Right lobe of liver (tissue), 6 donors: ENCODE data around the gene ZDHHC14. TPM values are rescaled to one million over a fixed set of nuclear protein-coding genes. Genes with fewer than 3 reads are reported as not detected.

Experiments used
- ATAC-seq, 4 donors: fragments of 200-7000 bp; cut with Tn5 transposase; one replicate each; pipeline ENCODE4 v1.9.1; 2020; ENCODE audit warnings: mild to moderate bottlenecking in 4 of 4, moderate library complexity in 4 of 4
- DNase-seq, 3 donors: peaks; one replicate each; pipeline ENCODE4 v3.0.0-alpha.2; 2020
- H3K27ac ChIP-seq, 3 donors: fragments of 200-600 bp; one replicate each; pipeline ENCODE4 v1.8.0; 2022
- H3K27me3 ChIP-seq, 2 donors: fragments of 200-600 bp; one replicate each; pipeline ENCODE4 v1.8.0; 2022
- H3K36me3 ChIP-seq, 4 donors: fragments of 200-600 bp; sonication (generic) in 1 of 4; one replicate each; pipeline versions ENCODE4 v1.5.1 to v1.8.0; 2017 to 2022; ENCODE audit warnings: control low read depth in 1 of 4
- H3K4me1 ChIP-seq, 4 donors: fragments of 200-600 bp; sonication (generic) in 1 of 4; one replicate each; pipeline versions ENCODE4 v1.5.1 to v1.8.0; 2017 to 2022; ENCODE audit warnings: control low read depth in 1 of 4
- H3K4me3 ChIP-seq, 3 donors: fragments of 200-600 bp; one replicate each; pipeline ENCODE4 v1.8.0; 2022
- H3K9me3 ChIP-seq, 4 donors: fragments of 200-600 bp; sonication (generic) in 1 of 4; one replicate each; pipeline versions ENCODE4 v1.5.1 to v1.8.0; 2017 to 2022; ENCODE audit warnings: control low read depth in 1 of 4
- POLR2A ChIP-seq: fragments of 450-650 bp; IDR thresholded peaks from one replicate; pipeline ENCODE4 v1.6.1; 2017; ENCODE audit warnings: antibody characterized with exemption, mild to moderate bottlenecking
- WGBS: methylation state at CpG from one replicate; pipeline ENCODE4 v1.1.6; 2018; ENCODE audit warnings: low coverage, low lambda C conversion rate; ENCODE audit not compliant: insufficient coverage; ENCODE audit errors: missing lambda C conversion rate; 5-methylcytosine and 5-hydroxymethylcytosine counted together
- intact Hi-C, 2 donors: fragments of 100-400 bp; cut with DNase I; formaldehyde crosslinking; loops; one replicate each; pipeline versions ENCODE4 v1.11.2 to v1.14.1; 2022
- total RNA-seq, 6 experiments: library from RNA; depleted of rRNA in 2 of 6; stranded (reverse); fragments of >200 nt in 2 of 6; fragmentation: NEBNext Ultra II Directional in 3 of 6; extraction: Animal tissue kit (Norgen Biotek cat#: 25700) in 3 of 6; gene quantifications; one replicate each; pipeline versions ENCODE4 v1.1.0 to v1.2.4, GENCODE V29; 2016 to 2023
- TF ChIP-seq, protein P1 (sequence below), 4 donors: fragments of 200-600 bp in 3 of 4; fragments of 450-650 bp in 1 of 4; IDR thresholded peaks; one replicate each; pipeline versions ENCODE4 v1.5.1 to v1.8.0; 2016 to 2022; ENCODE audit warnings: antibody characterized with exemption in 4 of 4, mild to moderate bottlenecking in 2 of 4
- donor health status: DM: no; HTN: yes; CAD: no.
- donor health status: DM: no; HTN: no; CAD: no.
- donor health status: DM: no; HTN: no; CAD: no.
- donor health status: DM: no; HTN: yes; CAD: no.
- donor health status: DM: no; HTN: yes; CAD: no.

The ZDHHC14 gene
- total RNA-seq, 6 experiments from 2014 or later: 7.3 to 13.0 (median 10.3) TPM

DNA sequence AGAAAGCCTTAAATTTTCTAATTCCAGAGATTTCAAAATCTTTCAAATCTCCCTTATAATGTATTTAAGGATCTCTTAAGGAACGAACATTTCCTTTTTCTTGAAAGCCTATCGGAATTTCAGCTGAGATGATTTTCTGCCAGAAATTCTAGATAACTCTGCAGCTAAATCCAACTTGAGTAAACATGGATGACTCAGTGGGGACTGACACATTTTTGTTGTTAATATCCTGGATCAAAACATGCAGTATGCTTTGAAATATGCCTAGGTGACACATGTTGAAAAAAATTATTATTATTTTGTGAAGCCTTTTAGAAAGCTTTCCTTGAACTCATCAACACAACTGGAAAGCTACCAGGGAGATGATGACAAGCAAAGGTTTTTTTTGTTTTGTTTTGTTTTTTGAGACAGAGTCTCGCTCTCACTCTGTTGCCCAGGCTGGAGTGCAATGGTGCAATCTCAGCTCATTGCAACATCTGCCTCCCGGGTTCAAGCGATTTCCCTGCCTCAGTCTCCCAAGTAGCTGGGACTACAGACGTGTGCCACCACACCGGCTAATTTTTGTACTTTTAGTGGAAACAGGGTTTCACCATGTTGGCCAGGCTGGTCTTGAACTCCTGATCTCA is 302.0 kb downstream of the ZDHHC14 start:
- ATAC-seq: peak in 1 of 4 donors; percentile 79
- TF ChIP-seq POLR2A: no peak
- TF ChIP-seq, protein P1, sequence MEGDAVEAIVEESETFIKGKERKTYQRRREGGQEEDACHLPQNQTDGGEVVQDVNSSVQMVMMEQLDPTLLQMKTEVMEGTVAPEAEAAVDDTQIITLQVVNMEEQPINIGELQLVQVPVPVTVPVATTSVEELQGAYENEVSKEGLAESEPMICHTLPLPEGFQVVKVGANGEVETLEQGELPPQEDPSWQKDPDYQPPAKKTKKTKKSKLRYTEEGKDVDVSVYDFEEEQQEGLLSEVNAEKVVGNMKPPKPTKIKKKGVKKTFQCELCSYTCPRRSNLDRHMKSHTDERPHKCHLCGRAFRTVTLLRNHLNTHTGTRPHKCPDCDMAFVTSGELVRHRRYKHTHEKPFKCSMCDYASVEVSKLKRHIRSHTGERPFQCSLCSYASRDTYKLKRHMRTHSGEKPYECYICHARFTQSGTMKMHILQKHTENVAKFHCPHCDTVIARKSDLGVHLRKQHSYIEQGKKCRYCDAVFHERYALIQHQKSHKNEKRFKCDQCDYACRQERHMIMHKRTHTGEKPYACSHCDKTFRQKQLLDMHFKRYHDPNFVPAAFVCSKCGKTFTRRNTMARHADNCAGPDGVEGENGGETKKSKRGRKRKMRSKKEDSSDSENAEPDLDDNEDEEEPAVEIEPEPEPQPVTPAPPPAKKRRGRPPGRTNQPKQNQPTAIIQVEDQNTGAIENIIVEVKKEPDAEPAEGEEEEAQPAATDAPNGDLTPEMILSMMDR (IDR thresholded peaks at IDR 0.05): no peak
- Histone ChIP-seq H3K4me1 (no peaks in the 10 kb centered on the region), H3K27ac (no peak overlapping the region), H3K27me3 (no peaks in the 10 kb centered on the region), H3K9me3 (no peaks in the 10 kb centered on the region), H3K4me3 (no peak overlapping the region), H3K36me3 (no peaks in the 10 kb centered on the region)
- 66% methylated on average over 7 of the region's 7 CpGs for WGBS
- intact Hi-C loops: no loop called here
- no peak for DNase-seq

DNA sequence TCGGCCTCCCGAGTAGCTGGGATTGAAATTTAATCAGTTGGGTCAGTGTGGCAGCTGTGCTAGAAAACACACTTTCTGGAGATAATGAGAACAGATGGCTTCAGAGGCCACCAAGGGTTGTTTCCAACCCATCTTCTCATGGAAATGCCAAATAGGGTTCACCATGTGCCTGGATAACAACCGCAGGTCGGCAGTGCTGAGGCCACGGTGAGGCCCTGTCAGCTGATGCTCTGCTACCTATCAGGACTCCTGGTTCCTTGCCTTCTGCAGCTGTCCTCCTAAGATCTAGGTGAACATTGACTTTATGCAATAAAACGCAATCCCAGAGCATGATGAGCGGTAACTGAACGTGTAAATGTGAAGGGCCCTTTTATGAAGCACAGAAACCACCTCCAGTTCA is 302.7 kb downstream of the ZDHHC14 start:
- DNase-seq (no peak), ATAC-seq (no peak)
- intact Hi-C loops: no loop called here
- Histone ChIP-seq H3K4me1 (no peaks in the 10 kb centered on the region), H3K36me3 (no peaks in the 10 kb centered on the region), H3K4me3 (no peak overlapping the region), H3K27ac (no peak overlapping the region), H3K27me3 (no peaks in the 10 kb centered on the region), H3K9me3 (no peaks in the 10 kb centered on the region)
- no peak for TF ChIP-seq POLR2A
- TF ChIP-seq, protein P1 (IDR thresholded peaks at IDR 0.05): no peak
- WGBS: 78% methylated on average over 5 of the region's 8 CpGs

DNA sequence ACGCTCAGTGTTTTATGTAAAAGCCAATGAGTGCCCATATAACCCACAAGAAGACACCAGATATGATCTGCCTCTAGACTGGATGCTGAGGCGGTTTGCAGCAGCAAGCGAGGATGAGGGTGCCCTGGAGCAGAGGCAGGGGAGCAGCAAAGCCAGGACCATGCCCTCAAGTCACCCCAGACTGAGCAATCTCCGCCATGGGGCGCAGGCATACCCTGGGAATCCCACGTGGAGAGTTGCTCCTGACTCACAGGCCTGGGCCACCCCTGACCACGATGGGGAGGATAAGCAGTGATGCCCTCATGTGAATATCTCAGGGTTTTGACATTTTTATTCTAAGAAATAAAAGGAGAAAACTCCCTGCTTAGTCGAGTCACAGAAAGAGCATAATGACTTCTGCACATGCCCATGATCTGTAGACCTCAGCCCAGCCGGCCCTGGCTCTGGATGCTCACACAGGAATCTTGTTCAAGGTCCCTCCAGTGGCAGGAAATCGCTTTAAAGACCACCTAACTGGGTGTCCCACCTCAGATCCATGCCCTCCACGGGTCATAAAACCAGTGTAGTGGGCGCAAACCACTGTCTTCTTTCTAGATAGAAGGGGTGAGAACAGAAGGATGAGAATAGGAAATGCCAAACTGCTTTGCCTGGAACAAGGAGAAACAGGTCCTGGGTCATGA is 303.8 kb downstream of the ZDHHC14 start:
- Histone ChIP-seq H3K9me3 (no peaks in the 10 kb centered on the region), H3K27me3 (no peaks in the 10 kb centered on the region), H3K27ac (no peak overlapping the region), H3K4me3 (no peak overlapping the region), H3K4me1 (no peaks in the 10 kb centered on the region), H3K36me3 (no peaks in the 10 kb centered on the region)
- no peak for TF ChIP-seq POLR2A
- TF ChIP-seq, protein P1 (IDR thresholded peaks at IDR 0.05): no peak
- ATAC-seq (no peak), DNase-seq (no peak)
- intact Hi-C loops: no loop called here
- 83% methylated on average over 9 of the region's 12 CpGs for WGBS

DNA sequence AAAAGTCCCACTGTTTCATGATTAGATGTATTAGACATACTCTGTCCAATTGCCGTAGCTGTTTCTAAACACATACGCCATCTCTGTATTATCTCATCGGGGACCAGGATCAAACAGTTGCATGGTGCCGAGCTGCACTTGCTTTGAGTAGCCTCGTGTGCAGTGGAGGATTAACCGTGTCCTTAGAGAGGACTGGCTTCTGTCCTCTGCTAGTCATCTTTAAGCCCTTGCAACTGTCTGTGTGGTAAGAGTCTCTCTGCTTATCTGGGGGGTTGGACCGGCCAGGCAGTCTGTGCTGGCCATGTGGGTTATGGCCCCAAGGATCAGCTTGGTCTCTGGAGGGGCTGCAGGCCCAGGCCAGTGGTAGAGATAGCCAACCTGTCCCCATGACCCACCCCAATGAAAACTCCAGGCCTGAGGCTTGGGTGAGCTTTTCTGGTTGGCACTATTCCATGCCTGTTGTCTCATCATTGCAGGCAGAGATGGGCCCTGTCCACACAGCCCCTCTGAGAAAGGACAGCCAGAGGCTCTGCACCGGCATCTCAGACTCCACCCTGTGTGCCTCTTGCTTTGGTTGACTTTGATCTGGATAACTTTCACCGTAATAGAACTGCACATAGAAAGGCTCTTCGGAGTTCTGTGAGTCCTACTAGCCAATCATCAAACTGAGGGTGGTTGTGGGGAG is 304.7 kb downstream of the ZDHHC14 start:
- no peak for ATAC-seq
- H3K36me3 ChIP-seq: no peaks in the 10 kb centered on the region
- H3K4me1 ChIP-seq: no peaks in the 10 kb centered on the region
- TF ChIP-seq, protein P1 (IDR thresholded peaks at IDR 0.05): no peak
- TF ChIP-seq POLR2A: no peak
- H3K27ac ChIP-seq: no peak overlapping the region
- no peak overlapping the region for H3K4me3 ChIP-seq
- H3K27me3 ChIP-seq: no peaks in the 10 kb centered on the region
- no peak for DNase-seq
- 91% methylated on average over 4 of the region's 10 CpGs for WGBS
- intact Hi-C loops: no loop called here
- no peaks in the 10 kb centered on the region for H3K9me3 ChIP-seq
